Effector memory CD4-positive, alpha-beta T cell (primary cell): ENCODE results near the gene CHST3.

ENCODE experiments used
- DNase-seq, 3 donors: peaks; one replicate each; pipeline ENCODE4 v3.0.0-alpha.2; 2020
- H3K27ac ChIP-seq: 2 replicates; pipeline ENCODE4 v1.7.0; 2013; ENCODE audit warnings: mild to moderate bottlenecking, low read length, moderate library complexity; ENCODE audit not compliant: insufficient read depth, poor library complexity, severe bottlenecking
- H3K27me3 ChIP-seq: replicated peaks from 2 replicates; pipeline ENCODE4 v1.7.0; 2013; ENCODE audit warnings: mild to moderate bottlenecking, low read length; ENCODE audit not compliant: insufficient read depth, control insufficient read depth, poor library complexity, severe bottlenecking
- H3K36me3 ChIP-seq: 2 replicates; pipeline ENCODE4 v1.7.0; 2013; ENCODE audit warnings: mild to moderate bottlenecking, low read length, moderate library complexity; ENCODE audit not compliant: control insufficient read depth, insufficient read depth
- H3K4me1 ChIP-seq: 2 replicates; pipeline ENCODE4 v1.7.0; 2013; ENCODE audit warnings: low read length, mild to moderate bottlenecking; ENCODE audit not compliant: control insufficient read depth, insufficient read depth, poor library complexity, severe bottlenecking
- H3K4me3 ChIP-seq: 2 replicates; pipeline ENCODE4 v1.7.0; 2013; ENCODE audit warnings: low read length, low read depth, mild to moderate bottlenecking; ENCODE audit not compliant: insufficient read depth, poor library complexity, severe bottlenecking
- H3K9me3 ChIP-seq: 2 replicates; pipeline ENCODE4 v1.7.0; 2013; ENCODE audit warnings: mild to moderate bottlenecking, low read length, moderate library complexity; ENCODE audit not compliant: control insufficient read depth

The CHST3 gene

DNA sequence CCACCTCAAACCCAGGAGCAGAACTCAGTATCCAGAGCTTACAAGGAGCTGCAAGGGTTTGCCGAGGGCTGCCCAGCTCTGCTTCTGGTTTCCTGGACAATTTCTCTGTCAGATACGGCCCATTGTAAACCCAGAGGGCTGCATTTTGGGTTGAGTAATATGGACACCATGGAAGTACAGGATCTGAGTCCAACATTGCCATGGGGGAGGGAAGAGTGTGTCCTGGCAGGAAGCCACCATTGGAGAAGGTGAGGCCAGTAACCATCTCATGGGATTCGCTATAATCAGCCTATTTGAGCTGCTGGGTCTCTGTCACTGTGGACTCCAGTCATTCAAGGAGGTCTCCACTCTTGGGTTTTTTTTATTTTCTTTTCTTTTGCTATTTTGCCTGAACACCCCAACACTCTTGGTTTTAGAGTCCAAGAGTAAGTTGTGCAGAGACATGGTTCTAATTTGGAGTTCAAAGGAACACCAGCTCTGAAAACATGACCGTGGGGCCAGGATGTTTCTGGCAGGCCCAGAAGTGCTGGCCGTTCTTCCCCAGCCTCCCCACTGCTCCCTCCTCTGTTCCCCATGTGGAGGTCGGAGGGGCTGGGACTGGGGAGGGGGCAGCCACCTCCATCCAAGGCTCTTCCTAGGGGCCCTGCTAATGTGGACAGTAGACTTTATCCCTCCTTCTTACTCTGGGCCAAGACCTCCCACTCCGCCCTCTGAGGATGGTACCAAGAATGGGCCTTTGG is 46.2 kb downstream of the CHST3 start:
- H3K27ac ChIP-seq: no peak overlapping the region
- no peak overlapping the region for H3K4me3 ChIP-seq
- H3K27me3 ChIP-seq: no peaks in the 10 kb centered on the region
- H3K9me3 ChIP-seq: no peaks in the 10 kb centered on the region
- no peaks in the 10 kb centered on the region for H3K4me1 ChIP-seq
- no peak for DNase-seq
- H3K36me3 ChIP-seq: no peaks in the 10 kb centered on the region

GRCh38 chr10:72011016-72011415 is 46.8 kb downstream of the CHST3 start:
- H3K4me1 ChIP-seq: no peaks in the 10 kb centered on the region
- DNase-seq: no peak
- H3K4me3 ChIP-seq: no peak overlapping the region
- no peaks in the 10 kb centered on the region for H3K36me3 ChIP-seq
- H3K9me3 ChIP-seq: no peaks in the 10 kb centered on the region
- no peak overlapping the region for H3K27ac ChIP-seq
- H3K27me3 ChIP-seq: no peaks in the 10 kb centered on the region

- no peaks in the 10 kb centered on the region for H3K9me3 ChIP-seq
- no peaks in the 10 kb centered on the region for H3K4me1 ChIP-seq
- no peaks in the 10 kb centered on the region for H3K36me3 ChIP-seq
- DNase-seq: no peak
- no peak overlapping the region for H3K27ac ChIP-seq
- no peaks in the 10 kb centered on the region for H3K27me3 ChIP-seq
- H3K4me3 ChIP-seq: no peak overlapping the region
Observed at GRCh38 chr10:72011468-72011867, 47.3 kb downstream of the CHST3 start.

DNA sequence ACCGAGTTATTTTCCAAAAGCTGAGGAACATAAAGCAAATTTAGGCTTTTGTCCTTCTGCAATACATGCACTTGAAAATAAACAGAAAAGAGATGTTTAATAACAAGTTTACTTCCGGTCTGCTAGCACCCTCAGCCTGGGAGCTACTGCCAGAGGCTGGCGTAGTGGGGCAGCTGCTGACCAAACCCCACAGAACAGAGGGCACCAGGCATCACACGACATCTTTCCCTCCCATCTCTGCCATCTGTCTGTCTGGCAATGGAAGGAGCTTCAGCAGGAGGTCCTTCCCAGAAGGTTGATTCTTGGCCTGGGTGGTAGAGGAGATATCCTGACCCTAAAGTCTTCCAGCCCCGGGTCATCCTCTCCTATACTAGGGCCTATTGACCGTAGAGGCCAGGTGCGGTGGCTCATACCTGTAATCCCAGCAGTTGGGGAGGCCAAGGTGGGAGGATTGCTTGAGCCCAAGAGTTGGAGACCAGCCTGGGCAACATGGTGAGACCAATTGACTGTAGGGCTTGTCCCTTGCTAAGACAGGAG is 47.8 kb downstream of the CHST3 start:
- no peak for DNase-seq
- Histone ChIP-seq H3K36me3 (no peaks in the 10 kb centered on the region), H3K4me1 (no peaks in the 10 kb centered on the region), H3K9me3 (no peaks in the 10 kb centered on the region), H3K4me3 (no peak overlapping the region), H3K27me3 (no peaks in the 10 kb centered on the region), H3K27ac (no peak overlapping the region)

GRCh38 chr10:72012796-72013195 is 48.6 kb downstream of the CHST3 start:
- no peaks in the 10 kb centered on the region for H3K27me3 ChIP-seq
- H3K4me3 ChIP-seq: no peak overlapping the region
- no peak overlapping the region for H3K27ac ChIP-seq
- no peaks in the 10 kb centered on the region for H3K4me1 ChIP-seq
- H3K9me3 ChIP-seq: no peaks in the 10 kb centered on the region
- H3K36me3 ChIP-seq: no peaks in the 10 kb centered on the region
- DNase-seq: no peak

- Histone ChIP-seq H3K27ac (no peak overlapping the region), H3K27me3 (no peaks in the 10 kb centered on the region), H3K4me1 (no peaks in the 10 kb centered on the region), H3K4me3 (no peak overlapping the region), H3K36me3 (no peaks in the 10 kb centered on the region), H3K9me3 (no peaks in the 10 kb centered on the region)
- DNase-seq: no peak
Observed at GRCh38 chr10:72013202-72013945, 49.2 kb downstream of the CHST3 start.

- no peak overlapping the region for H3K27ac ChIP-seq
Observed at GRCh38 chr10:72014197-72014596, 50.0 kb downstream of the CHST3 start.

GRCh38 chr10:72014785-72015480 is 50.7 kb downstream of the CHST3 start:
- Histone ChIP-seq H3K27me3 (no peaks in the 10 kb centered on the region), H3K4me3 (no peak overlapping the region), H3K9me3 (no peaks in the 10 kb centered on the region), H3K27ac (no peak overlapping the region), H3K4me1 (no peaks in the 10 kb centered on the region), H3K36me3 (no peaks in the 10 kb centered on the region)
- no peak for DNase-seq

More at GRCh38 chr10:72014197-72014596, 50.0 kb downstream of the CHST3 start:
- Histone ChIP-seq H3K4me1 (no peaks in the 10 kb centered on the region), H3K9me3 (no peaks in the 10 kb centered on the region), H3K27me3 (no peaks in the 10 kb centered on the region), H3K4me3 (no peak overlapping the region), H3K36me3 (no peaks in the 10 kb centered on the region)
- DNase-seq: no peak

- Histone ChIP-seq H3K36me3 (no peaks in the 10 kb centered on the region), H3K4me3 (no peak overlapping the region), H3K4me1 (no peaks in the 10 kb centered on the region)
Observed at GRCh38 chr10:72015841-72016240, 51.6 kb downstream of the CHST3 start.

More at GRCh38 chr10:72015841-72016240, 51.6 kb downstream of the CHST3 start:
- no peak for DNase-seq
- Histone ChIP-seq H3K27me3 (no peaks in the 10 kb centered on the region), H3K27ac (no peak overlapping the region), H3K9me3 (no peaks in the 10 kb centered on the region)
